ENCODE results near the gene DNAH11.
A peak's percentile ranks its signal among the peaks of the same experiment; 100 is the strongest.
"Not testable (repeated sequence)": the region's sequence is repeated elsewhere in the genome, so short reads cannot be mapped to it uniquely, and the experiment has no call there.

DNAH11 gene

GRCh38 chr7:21867816-21868575, 325.2 kb downstream of the DNAH11 start:
- ChIA-PET CTCF (no interaction called here), POLR2A (no interaction called here)
- TF ChIP-seq FOXA1 (IDR thresholded peaks at IDR 0.05) (no peak), SP1 (IDR thresholded peaks at IDR 0.05) (no peak), FOXK2 (IDR thresholded peaks at IDR 0.05) (no peak), HDGF (IDR thresholded peaks at IDR 0.05; ENCODE audit: borderline replicate concordance) (no peak), BHLHE40 (IDR thresholded peaks at IDR 0.05; ENCODE audit: borderline replicate concordance) (no peak), PKNOX1 (IDR thresholded peaks at IDR 0.05) (no peak), L3MBTL2 (conservative IDR thresholded peaks at IDR 0.05) (no peak), NFRKB (IDR thresholded peaks at IDR 0.05) (no peak), FOXM1 (IDR thresholded peaks at IDR 0.05; ENCODE audit: borderline replicate concordance) (no peak), SUZ12 (IDR thresholded peaks at IDR 0.05) (no peak), ZNF384 (IDR thresholded peaks at IDR 0.05) (no peak), LEF1 (IDR thresholded peaks at IDR 0.05; ENCODE audit: borderline replicate concordance) (no peak), CTBP1 (IDR thresholded peaks at IDR 0.05; ENCODE audit: borderline replicate concordance) (no peak)
- no peak for DNase-seq (ENCODE audit: extremely low spot score)

- POLR2A ChIA-PET: no interaction called here
- 0 out of 2 replicates have a peak, but pooled peaks have one; percentile 19 for TF ChIP-seq PKNOX1 (IDR thresholded peaks at IDR 0.05)
- no peak for TF ChIP-seq ELF4 (IDR thresholded peaks at IDR 0.05)
- TF ChIP-seq CTBP1 (IDR thresholded peaks at IDR 0.05; ENCODE audit: borderline replicate concordance): no peak
- no peak for TF ChIP-seq L3MBTL2 (conservative IDR thresholded peaks at IDR 0.05)
- DNase-seq (ENCODE audit: extremely low spot score): no peak
- CTCF ChIA-PET: no interaction called here
Measured at GRCh38 chr7:21868576-21868850, 325.7 kb downstream of the DNAH11 start.

- ChIA-PET POLR2A (no interaction called here), CTCF (no interaction called here)
- no peak for DNase-seq (ENCODE audit: extremely low spot score)
- TF ChIP-seq HDGF (IDR thresholded peaks at IDR 0.05; ENCODE audit: borderline replicate concordance) (no peak), L3MBTL2 (conservative IDR thresholded peaks at IDR 0.05) (no peak), BHLHE40 (IDR thresholded peaks at IDR 0.05; ENCODE audit: borderline replicate concordance) (no peak), ARNT (IDR thresholded peaks at IDR 0.05) (no peak), FOXA1 (IDR thresholded peaks at IDR 0.05) (no peak)
Measured at GRCh38 chr7:21869785-21870402, 327.1 kb downstream of the DNAH11 start.

- ChIA-PET CTCF (no interaction called here), POLR2A (no interaction called here)
- TF ChIP-seq NFRKB (IDR thresholded peaks at IDR 0.05) (no peak), FOXM1 (IDR thresholded peaks at IDR 0.05; ENCODE audit: borderline replicate concordance) (no peak), LEF1 (IDR thresholded peaks at IDR 0.05; ENCODE audit: borderline replicate concordance) (no peak), ZNF384 (IDR thresholded peaks at IDR 0.05) (no peak), SP1 (IDR thresholded peaks at IDR 0.05) (no peak), ARNT (IDR thresholded peaks at IDR 0.05) (no peak), PKNOX1 (IDR thresholded peaks at IDR 0.05) (no peak), CTBP1 (IDR thresholded peaks at IDR 0.05; ENCODE audit: borderline replicate concordance) (no peak), FOXA1 (IDR thresholded peaks at IDR 0.05) (no peak), FOXK2 (IDR thresholded peaks at IDR 0.05) (no peak), L3MBTL2 (conservative IDR thresholded peaks at IDR 0.05) (no peak), BHLHE40 (IDR thresholded peaks at IDR 0.05; ENCODE audit: borderline replicate concordance) (no peak), SUZ12 (IDR thresholded peaks at IDR 0.05) (no peak), ELF4 (IDR thresholded peaks at IDR 0.05) (no peak), TARDBP (IDR thresholded peaks at IDR 0.05) (no peak), HDGF (IDR thresholded peaks at IDR 0.05; ENCODE audit: borderline replicate concordance) (no peak)
- no peak for DNase-seq (ENCODE audit: extremely low spot score)
Measured at GRCh38 chr7:21883069-21883468, 340.2 kb downstream of the DNAH11 start.

- DNase-seq (ENCODE audit: extremely low spot score); POLR2A ChIA-PET; CTCF ChIA-PET: not testable (repeated sequence)
Measured at GRCh38 chr7:21883501-21883900, 340.7 kb downstream of the DNAH11 start.

- no peak for DNase-seq (ENCODE audit: extremely low spot score)
- ChIA-PET CTCF (no interaction called here), POLR2A (no interaction called here)
- TF ChIP-seq TARDBP (IDR thresholded peaks at IDR 0.05) (no peak), PKNOX1 (IDR thresholded peaks at IDR 0.05) (no peak), L3MBTL2 (conservative IDR thresholded peaks at IDR 0.05) (no peak), FOXM1 (IDR thresholded peaks at IDR 0.05; ENCODE audit: borderline replicate concordance) (no peak), SP1 (IDR thresholded peaks at IDR 0.05) (no peak), LEF1 (IDR thresholded peaks at IDR 0.05; ENCODE audit: borderline replicate concordance) (no peak), CTBP1 (IDR thresholded peaks at IDR 0.05; ENCODE audit: borderline replicate concordance) (no peak), FOXK2 (IDR thresholded peaks at IDR 0.05) (no peak), NFRKB (IDR thresholded peaks at IDR 0.05) (no peak), ELF4 (IDR thresholded peaks at IDR 0.05) (no peak), SUZ12 (IDR thresholded peaks at IDR 0.05) (no peak), HDGF (IDR thresholded peaks at IDR 0.05; ENCODE audit: borderline replicate concordance) (no peak), BHLHE40 (IDR thresholded peaks at IDR 0.05; ENCODE audit: borderline replicate concordance) (no peak)
Measured at GRCh38 chr7:21884496-21884895, 341.7 kb downstream of the DNAH11 start.
